Measurements from ENCODE around the gene CELSR1. TPM values are rescaled to one million over a fixed set of nuclear protein-coding genes. Genes with fewer than 3 reads are reported as not detected.

CELSR1 gene
- total and polyA plus RNA-seq, 2 of the 13 experiments (the other 11 are each of a cell fraction or from before 2014, with no cell fraction given) = 0.78 to 1.8 TPM

DNA sequence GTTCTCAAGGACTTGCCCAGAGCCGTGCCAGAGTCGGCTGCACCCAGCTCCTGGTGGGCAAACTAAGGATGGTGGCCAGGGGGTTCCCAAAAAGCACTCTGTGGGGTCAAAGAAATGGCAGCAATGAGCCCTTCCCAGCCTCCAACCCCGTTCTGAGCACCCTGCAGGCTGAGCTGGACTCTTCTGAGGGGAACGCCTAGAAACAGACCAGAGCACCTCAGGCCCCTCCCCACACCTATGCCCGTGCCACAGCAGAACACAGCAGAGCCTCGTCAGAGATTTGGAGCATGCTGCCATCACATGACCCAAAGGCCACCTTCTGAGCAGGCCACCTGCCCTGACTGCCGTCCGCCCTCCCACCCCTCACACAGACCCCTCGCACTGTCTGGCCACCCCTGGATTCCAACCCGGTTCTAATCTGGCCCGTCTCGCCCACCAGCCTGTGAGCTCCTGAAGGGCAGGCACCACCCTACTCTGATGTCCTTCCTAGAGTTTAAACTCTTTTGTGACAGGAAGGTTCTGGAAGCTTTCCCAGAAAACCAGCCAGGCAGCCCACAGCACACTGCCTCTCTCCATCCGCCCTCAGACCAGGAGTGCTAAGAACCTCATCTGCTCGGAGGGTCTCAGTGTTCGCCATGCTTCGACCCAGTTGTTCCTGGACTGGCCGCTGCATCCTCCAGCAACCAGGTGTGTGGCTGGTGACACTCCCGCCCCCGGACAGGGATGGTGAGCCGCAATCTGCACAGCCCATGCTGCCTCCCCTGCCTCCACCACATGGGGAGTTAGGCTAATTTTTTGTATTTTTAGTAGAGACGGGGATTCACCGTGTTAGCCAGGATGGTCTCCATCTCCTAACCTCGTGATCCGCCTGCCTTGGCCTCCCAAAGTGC is 97.6 kb downstream of the CELSR1 start:
- Histone ChIP-seq H3K4me2 (ENCODE audit: low read depth, low read length) (no peak overlapping the region), H3K27ac (ENCODE audit: extremely low read length, insufficient read depth, low read length) (no peak overlapping the region), H3K9me3 (ENCODE audit: low read length) (no peaks in the 10 kb centered on the region), H3K36me3 (replicated peaks in 1 of 2; ENCODE audit: control insufficient read depth in 1 of 2, insufficient read depth in 2 of 2, low read length in 2 of 2) (no peaks in the 10 kb centered on the region), H3K27me3 (ENCODE audit: control insufficient read depth in 1 of 2, insufficient read depth in 2 of 2, low read length in 2 of 2) (no peaks in the 10 kb centered on the region; a peak in 1 of 5 replicates), H3K79me2 (ENCODE audit: insufficient read depth, low read length) (no peaks in the 10 kb centered on the region), H3K4me1 (ENCODE audit: insufficient read depth, low read length) (peaks cover 29% of the 10 kb centered on the region), H4K20me1 (ENCODE audit: insufficient read depth, low read length) (no peaks in the 10 kb centered on the region), H2AFZ (ENCODE audit: low read length) (no peak overlapping the region), H3K9ac (ENCODE audit: insufficient read depth, low read depth, low read length) (no peak overlapping the region), H3K4me3 (replicated peaks in 1 of 3; ENCODE audit: insufficient read depth in 1 of 3, low read depth in 2 of 3, low read length in 3 of 3) (no peak overlapping the region)
- intact Hi-C loops (cut with micrococcal nuclease; ENCODE audit: unreplicated experiment) = loop anchor here (5.0 kb wide), 1 partner anchor 63 kb away; no protein-coding TSS in a partner anchor
- POLR2A ChIA-PET = no interaction called here
- BruUV-seq (replicated peaks) = no TSS peak
- WGBS (ENCODE audit: low lambda C conversion rate) = 72% methylated on average over 23 of the region's 24 CpGs
- no peak for ATAC-seq
- no peak for DNase-seq (ENCODE audit: low spot score)
- FAIRE-seq = no peak
- CTCF ChIA-PET (ENCODE audit: low intra/inter-chr PET ratio, low total read pairs) = no interaction called here
- TF ChIP-seq, protein P1, sequence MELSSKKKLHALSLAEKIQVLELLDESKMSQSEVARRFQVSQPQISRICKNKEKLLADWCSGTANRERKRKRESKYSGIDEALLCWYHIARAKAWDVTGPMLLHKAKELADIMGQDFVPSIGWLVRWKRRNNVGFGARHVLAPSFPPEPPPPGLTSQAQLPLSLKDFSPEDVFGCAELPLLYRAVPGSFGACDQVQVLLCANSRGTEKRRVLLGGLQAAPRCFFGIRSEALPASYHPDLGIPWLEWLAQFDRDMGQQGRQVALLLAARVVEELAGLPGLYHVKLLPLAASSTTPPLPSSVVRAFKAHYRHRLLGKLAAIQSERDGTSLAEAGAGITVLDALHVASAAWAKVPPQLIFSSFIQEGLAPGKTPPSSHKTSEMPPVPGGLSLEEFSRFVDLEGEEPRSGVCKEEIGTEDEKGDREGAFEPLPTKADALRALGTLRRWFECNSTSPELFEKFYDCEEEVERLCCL (CRISPR knock-in tag; IDR thresholded peaks at IDR 0.05; ENCODE audit: borderline replicate concordance) = no peak
- TF ChIP-seq ZNF546 (CRISPR knock-in tag; conservative IDR thresholded peaks at IDR 0.05) (no peak), DMAP1 (CRISPR knock-in tag; IDR thresholded peaks at IDR 0.05) (no peak), ARNT2 (CRISPR knock-in tag; IDR thresholded peaks at IDR 0.05; ENCODE audit: low read depth) (no peak), ZNF180 (CRISPR knock-in tag; IDR thresholded peaks at IDR 0.05; ENCODE audit: borderline replicate concordance, low read depth) (no peak)
- in situ Hi-C loops (cut with HindIII; ENCODE audit: extremely low pct_ligation_motif_present, low pct_unique_long_range_greater_than_20kb) = loop anchor here (5.0 kb wide), 1 partner anchor 73 kb away; no protein-coding TSS in a partner anchor

DNA sequence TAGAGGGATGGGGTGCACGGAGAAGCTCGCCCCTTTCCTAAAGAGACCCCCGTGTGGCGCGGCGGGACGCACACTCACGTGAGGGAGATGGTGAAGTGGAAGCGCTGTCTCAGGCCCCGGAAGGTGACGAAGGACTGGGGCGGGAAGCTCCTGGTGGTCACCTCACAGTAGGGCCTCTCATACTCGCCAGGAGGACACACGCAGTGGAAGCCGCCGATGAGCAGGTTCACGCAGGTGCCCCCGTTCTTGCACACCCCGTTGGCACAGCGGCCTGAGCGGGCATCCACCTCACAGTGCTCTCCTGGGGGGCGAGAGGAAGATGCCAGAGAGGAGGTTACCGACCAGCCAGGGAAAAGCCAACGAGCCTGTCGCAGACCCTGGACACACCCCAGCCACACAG is 98.3 kb downstream of the CELSR1 start:
- H3K4me2 ChIP-seq (ENCODE audit: low read depth, low read length) = no peak overlapping the region
- DNase-seq (ENCODE audit: low spot score) = no peak
- 92% methylated on average over 12 of the region's 25 CpGs for WGBS (ENCODE audit: low lambda C conversion rate)
- H3K4me1 ChIP-seq (ENCODE audit: insufficient read depth, low read length) = peaks cover 28% of the 10 kb centered on the region
- intact Hi-C loops (cut with micrococcal nuclease; ENCODE audit: unreplicated experiment) (no loop called here), in situ Hi-C loops (cut with HindIII; ENCODE audit: extremely low pct_ligation_motif_present, low pct_unique_long_range_greater_than_20kb) (no loop called here)
- no peak overlapping the region for H3K27ac ChIP-seq (ENCODE audit: extremely low read length, insufficient read depth, low read length)
- no peak overlapping the region for H3K9ac ChIP-seq (ENCODE audit: insufficient read depth, low read depth, low read length)
- H3K27me3 ChIP-seq (ENCODE audit: control insufficient read depth in 1 of 2, insufficient read depth in 2 of 2, low read length in 2 of 2) = no peaks in the 10 kb centered on the region; a peak in 1 of 5 replicates
- no peaks in the 10 kb centered on the region for H4K20me1 ChIP-seq (ENCODE audit: insufficient read depth, low read length)
- no peaks in the 10 kb centered on the region for H3K9me3 ChIP-seq (ENCODE audit: low read length)
- no peaks in the 10 kb centered on the region for H3K36me3 ChIP-seq (replicated peaks in 1 of 2; ENCODE audit: control insufficient read depth in 1 of 2, insufficient read depth in 2 of 2, low read length in 2 of 2)
- CTCF ChIA-PET (ENCODE audit: low intra/inter-chr PET ratio, low total read pairs) = no interaction called here
- no peak overlapping the region for H2AFZ ChIP-seq (ENCODE audit: low read length)
- BruUV-seq (replicated peaks) = no TSS peak
- no peak for ATAC-seq
- H3K4me3 ChIP-seq (replicated peaks in 1 of 3; ENCODE audit: insufficient read depth in 1 of 3, low read depth in 2 of 3, low read length in 3 of 3) = no peak overlapping the region
- no peaks in the 10 kb centered on the region for H3K79me2 ChIP-seq (ENCODE audit: insufficient read depth, low read length)
- POLR2A ChIA-PET = no interaction called here
- FAIRE-seq = no peak
- TF ChIP-seq MIER2 (CRISPR knock-in tag; IDR thresholded peaks at IDR 0.05) (no peak), ZSCAN29 (CRISPR knock-in tag; conservative IDR thresholded peaks at IDR 0.05) (no peak), SRSF4 (IDR thresholded peaks at IDR 0.05; ENCODE audit: low read depth, low read length, poor library complexity, severe bottlenecking) (no peak), ARNTL (CRISPR knock-in tag; IDR thresholded peaks at IDR 0.05) (no peak), CENPX (CRISPR knock-in tag; IDR thresholded peaks at IDR 0.05) (no peak), NONO (IDR thresholded peaks at IDR 0.05) (no peak), NONO (CRISPR knock-in tag; conservative IDR thresholded peaks at IDR 0.05) (no peak), SCMH1 (CRISPR knock-in tag; IDR thresholded peaks at IDR 0.05; ENCODE audit: borderline replicate concordance) (no peak), ZNF441 (CRISPR knock-in tag; IDR thresholded peaks at IDR 0.05; ENCODE audit: borderline replicate concordance) (no peak), MXI1 (IDR thresholded peaks at IDR 0.05; ENCODE audit: borderline replicate concordance, low read depth, low read length) (no peak), POLR2G (IDR thresholded peaks at IDR 0.05; ENCODE audit: low read depth, low read length) (no peak), LCORL (IDR thresholded peaks at IDR 0.05) (no peak), LCORL (CRISPR knock-in tag; IDR thresholded peaks at IDR 0.05) (no peak), ZSCAN21 (CRISPR knock-in tag; IDR thresholded peaks at IDR 0.05; ENCODE audit: borderline replicate concordance) (no peak)
